Liver (tissue), 3 donors: ENCODE results near the gene CSF2.

ENCODE experiments used
- GABPA ChIP-seq, 2 donors: IDR thresholded peaks in 1 of 2; conservative IDR thresholded peaks in 1 of 2; 2 replicates each; pipeline ENCODE4 v1.6.1; 2016; ENCODE audit warnings: antibody characterized with exemption in 2 of 2, mild to moderate bottlenecking in 1 of 2, moderate library complexity in 1 of 2
- JUND ChIP-seq, 2 donors: IDR thresholded peaks; 2 replicates each; pipeline ENCODE4 v1.6.1; 2016; ENCODE audit warnings: antibody characterized with exemption in 2 of 2
- TF ChIP-seq, protein P1 (sequence below): fragments of 150-350 bp; IDR thresholded peaks from 2 replicates; pipeline ENCODE4 v1.5.1; 2017; ENCODE audit warnings: improper control_type of control experiment, low read depth, low read length; ENCODE audit not compliant: missing input control
- TF ChIP-seq, protein P2 (sequence below): IDR thresholded peaks from 2 replicates; pipeline ENCODE4 v1.6.1; 2016; ENCODE audit warnings: antibody characterized with exemption
- TF ChIP-seq, protein P3 (sequence below): IDR thresholded peaks from 2 replicates; pipeline ENCODE4 v1.6.1; 2016; ENCODE audit warnings: antibody characterized with exemption
- TF ChIP-seq, protein P4 (sequence below): IDR thresholded peaks from 2 replicates; pipeline ENCODE4 v1.6.1; 2016; ENCODE audit warnings: antibody characterized with exemption, mild to moderate bottlenecking
- donor health status: healthy.
- donor health status: healthy.

DNA sequence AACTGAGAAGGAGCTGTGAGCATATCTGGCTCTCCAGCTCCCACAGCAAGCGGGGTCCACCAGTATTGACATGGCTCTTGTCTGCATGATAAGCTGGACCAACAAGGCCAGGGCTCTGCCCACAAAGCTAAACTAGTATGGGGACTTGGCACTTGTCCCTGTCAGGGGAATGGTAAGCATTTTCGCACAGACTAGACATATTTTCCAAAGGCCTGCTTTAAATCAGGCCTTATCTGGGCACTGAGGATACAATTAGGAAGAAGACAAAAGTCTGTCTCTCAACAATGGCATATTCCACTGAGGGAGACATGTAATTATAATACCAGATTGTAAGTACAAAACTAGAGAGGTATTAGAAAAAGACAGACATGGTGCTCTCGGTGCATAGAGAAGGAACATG lies 32.1 kb downstream of the CSF2 start:
- TF ChIP-seq, protein P1, sequence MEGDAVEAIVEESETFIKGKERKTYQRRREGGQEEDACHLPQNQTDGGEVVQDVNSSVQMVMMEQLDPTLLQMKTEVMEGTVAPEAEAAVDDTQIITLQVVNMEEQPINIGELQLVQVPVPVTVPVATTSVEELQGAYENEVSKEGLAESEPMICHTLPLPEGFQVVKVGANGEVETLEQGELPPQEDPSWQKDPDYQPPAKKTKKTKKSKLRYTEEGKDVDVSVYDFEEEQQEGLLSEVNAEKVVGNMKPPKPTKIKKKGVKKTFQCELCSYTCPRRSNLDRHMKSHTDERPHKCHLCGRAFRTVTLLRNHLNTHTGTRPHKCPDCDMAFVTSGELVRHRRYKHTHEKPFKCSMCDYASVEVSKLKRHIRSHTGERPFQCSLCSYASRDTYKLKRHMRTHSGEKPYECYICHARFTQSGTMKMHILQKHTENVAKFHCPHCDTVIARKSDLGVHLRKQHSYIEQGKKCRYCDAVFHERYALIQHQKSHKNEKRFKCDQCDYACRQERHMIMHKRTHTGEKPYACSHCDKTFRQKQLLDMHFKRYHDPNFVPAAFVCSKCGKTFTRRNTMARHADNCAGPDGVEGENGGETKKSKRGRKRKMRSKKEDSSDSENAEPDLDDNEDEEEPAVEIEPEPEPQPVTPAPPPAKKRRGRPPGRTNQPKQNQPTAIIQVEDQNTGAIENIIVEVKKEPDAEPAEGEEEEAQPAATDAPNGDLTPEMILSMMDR, result no peak
- TF ChIP-seq, protein P2, sequence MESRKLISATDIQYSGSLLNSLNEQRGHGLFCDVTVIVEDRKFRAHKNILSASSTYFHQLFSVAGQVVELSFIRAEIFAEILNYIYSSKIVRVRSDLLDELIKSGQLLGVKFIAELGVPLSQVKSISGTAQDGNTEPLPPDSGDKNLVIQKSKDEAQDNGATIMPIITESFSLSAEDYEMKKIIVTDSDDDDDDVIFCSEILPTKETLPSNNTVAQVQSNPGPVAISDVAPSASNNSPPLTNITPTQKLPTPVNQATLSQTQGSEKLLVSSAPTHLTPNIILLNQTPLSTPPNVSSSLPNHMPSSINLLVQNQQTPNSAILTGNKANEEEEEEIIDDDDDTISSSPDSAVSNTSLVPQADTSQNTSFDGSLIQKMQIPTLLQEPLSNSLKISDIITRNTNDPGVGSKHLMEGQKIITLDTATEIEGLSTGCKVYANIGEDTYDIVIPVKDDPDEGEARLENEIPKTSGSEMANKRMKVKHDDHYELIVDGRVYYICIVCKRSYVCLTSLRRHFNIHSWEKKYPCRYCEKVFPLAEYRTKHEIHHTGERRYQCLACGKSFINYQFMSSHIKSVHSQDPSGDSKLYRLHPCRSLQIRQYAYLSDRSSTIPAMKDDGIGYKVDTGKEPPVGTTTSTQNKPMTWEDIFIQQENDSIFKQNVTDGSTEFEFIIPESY, result no peak
- TF ChIP-seq, protein P3, sequence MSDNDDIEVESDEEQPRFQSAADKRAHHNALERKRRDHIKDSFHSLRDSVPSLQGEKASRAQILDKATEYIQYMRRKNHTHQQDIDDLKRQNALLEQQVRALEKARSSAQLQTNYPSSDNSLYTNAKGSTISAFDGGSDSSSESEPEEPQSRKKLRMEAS, result no peak
- TF ChIP-seq JUND (IDR thresholded peaks at IDR 0.05) (no peak), GABPA (IDR thresholded peaks at IDR 0.05 in 1 of 2, conservative IDR thresholded peaks at IDR 0.05 in 1 of 2) (no peak)
- TF ChIP-seq, protein P4, sequence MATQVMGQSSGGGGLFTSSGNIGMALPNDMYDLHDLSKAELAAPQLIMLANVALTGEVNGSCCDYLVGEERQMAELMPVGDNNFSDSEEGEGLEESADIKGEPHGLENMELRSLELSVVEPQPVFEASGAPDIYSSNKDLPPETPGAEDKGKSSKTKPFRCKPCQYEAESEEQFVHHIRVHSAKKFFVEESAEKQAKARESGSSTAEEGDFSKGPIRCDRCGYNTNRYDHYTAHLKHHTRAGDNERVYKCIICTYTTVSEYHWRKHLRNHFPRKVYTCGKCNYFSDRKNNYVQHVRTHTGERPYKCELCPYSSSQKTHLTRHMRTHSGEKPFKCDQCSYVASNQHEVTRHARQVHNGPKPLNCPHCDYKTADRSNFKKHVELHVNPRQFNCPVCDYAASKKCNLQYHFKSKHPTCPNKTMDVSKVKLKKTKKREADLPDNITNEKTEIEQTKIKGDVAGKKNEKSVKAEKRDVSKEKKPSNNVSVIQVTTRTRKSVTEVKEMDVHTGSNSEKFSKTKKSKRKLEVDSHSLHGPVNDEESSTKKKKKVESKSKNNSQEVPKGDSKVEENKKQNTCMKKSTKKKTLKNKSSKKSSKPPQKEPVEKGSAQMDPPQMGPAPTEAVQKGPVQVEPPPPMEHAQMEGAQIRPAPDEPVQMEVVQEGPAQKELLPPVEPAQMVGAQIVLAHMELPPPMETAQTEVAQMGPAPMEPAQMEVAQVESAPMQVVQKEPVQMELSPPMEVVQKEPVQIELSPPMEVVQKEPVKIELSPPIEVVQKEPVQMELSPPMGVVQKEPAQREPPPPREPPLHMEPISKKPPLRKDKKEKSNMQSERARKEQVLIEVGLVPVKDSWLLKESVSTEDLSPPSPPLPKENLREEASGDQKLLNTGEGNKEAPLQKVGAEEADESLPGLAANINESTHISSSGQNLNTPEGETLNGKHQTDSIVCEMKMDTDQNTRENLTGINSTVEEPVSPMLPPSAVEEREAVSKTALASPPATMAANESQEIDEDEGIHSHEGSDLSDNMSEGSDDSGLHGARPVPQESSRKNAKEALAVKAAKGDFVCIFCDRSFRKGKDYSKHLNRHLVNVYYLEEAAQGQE, result no peak
